GM13976 (cell line): ENCODE data around the gene FBXO41.

Experiments used
- DNase-seq: peaks from one replicate; pipeline ENCODE4 v3.0.0; 2012; ENCODE audit warnings: low spot score
- CTCF ChIP-seq: IDR thresholded peaks from 2 replicates; pipeline ENCODE4 v1.5.1; 2012; ENCODE audit warnings: borderline replicate concordance, mild to moderate bottlenecking; ENCODE audit not compliant: insufficient read depth; ENCODE audit errors: extremely low read depth, missing control alignments, control extremely low read depth
- in situ Hi-C: fragments of 300-500 bp; cut with MboI; formaldehyde crosslinking; loops from one replicate; pipeline ENCODE4 v1.12.0; 2022; ENCODE audit warnings: low sequenced_read_pairs, mixed read lengths, inconsistent platforms; ENCODE audit not compliant: unreplicated experiment

FBXO41 gene

GRCh38 chr2:73257425-73258125 lies 26.7 kb downstream of the FBXO41 start:
- TF ChIP-seq CTCF: no peak
- in situ Hi-C loops: no loop called here
- DNase-seq: peak; percentile 31

- in situ Hi-C loops: no loop called here
- no peak for DNase-seq
- TF ChIP-seq CTCF: no peak
Measured at GRCh38 chr2:73257021-73257420, 27.3 kb downstream of the FBXO41 start.

- in situ Hi-C loops: no loop called here
- no peak for TF ChIP-seq CTCF
- DNase-seq: peak; percentile 17
Measured at GRCh38 chr2:73256618-73256922, 27.7 kb downstream of the FBXO41 start.

GRCh38 chr2:73255907-73256617 lies 28.2 kb downstream of the FBXO41 start:
- no peak for TF ChIP-seq CTCF
- DNase-seq: peak; percentile 24
- in situ Hi-C loops: no loop called here

GRCh38 chr2:73255007-73255644 lies 29.2 kb downstream of the FBXO41 start:
- peak; percentile 20 for DNase-seq
- TF ChIP-seq CTCF: no peak
- in situ Hi-C loops: no loop called here

GRCh38 chr2:73254343-73255006 lies 29.8 kb downstream of the FBXO41 start:
- TF ChIP-seq CTCF: no peak
- in situ Hi-C loops: no loop called here
- peak; percentile 20 for DNase-seq
